Colon (tissue), 2 donors: ENCODE measurements around the gene DNAH17.

Experiments
- FAIRE-seq: peaks from 2 replicates; lab custom pipeline; 2012; peaks lifted over from hg19 to GRCh38; lab: Jason Lieb, UNC
- donor health status: control.
- donor health status: control.

Gene DNAH17

DNA sequence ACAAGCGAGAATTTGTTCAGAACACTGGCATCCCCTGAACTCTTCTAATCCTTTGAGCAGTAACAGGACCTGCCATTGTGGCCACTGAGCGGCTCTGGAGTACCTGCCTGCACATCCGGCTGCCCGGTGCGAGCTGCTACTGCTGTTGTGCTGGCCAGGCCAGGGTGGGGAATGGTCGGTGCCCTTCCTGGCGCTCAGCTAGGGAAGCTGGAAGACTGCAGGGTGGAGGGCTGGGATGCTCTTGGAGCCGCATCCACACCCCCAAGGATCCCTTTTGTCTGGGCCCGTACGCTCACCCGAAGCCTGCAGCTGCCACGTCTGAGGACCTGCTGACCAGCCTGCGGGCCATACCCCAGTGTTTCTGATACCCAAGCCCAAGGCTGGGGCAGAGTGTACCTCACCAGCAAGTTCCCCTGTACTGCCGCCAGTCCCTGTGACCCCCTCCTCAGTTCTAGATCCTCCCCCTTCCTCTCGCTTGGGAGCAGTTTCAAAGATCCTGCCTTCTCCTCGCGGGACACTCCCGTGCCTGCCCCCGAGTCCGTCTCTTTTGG, 149.1 kb downstream of the DNAH17 start:
- no peak for FAIRE-seq

DNA sequence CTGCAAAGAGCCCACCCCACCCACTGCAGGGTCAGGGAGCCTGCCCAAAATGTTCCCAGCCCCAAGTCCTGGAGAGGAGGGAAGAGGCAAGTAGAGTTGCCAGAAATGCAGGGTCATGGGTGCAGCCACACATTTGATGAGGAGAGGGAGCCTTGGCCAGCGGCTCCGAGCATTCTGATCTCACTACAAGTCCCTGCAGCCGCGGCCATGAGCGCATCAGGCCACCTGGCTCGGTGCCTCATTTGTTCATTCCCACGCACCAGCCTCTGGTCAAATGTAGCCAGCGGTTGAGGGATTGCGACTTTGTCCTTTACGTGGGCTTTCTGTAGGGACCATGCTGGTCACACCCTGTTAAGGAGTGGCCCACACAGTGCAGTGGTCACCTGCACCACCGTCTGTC, 150.1 kb downstream of the DNAH17 start:
- no peak for FAIRE-seq

DNA sequence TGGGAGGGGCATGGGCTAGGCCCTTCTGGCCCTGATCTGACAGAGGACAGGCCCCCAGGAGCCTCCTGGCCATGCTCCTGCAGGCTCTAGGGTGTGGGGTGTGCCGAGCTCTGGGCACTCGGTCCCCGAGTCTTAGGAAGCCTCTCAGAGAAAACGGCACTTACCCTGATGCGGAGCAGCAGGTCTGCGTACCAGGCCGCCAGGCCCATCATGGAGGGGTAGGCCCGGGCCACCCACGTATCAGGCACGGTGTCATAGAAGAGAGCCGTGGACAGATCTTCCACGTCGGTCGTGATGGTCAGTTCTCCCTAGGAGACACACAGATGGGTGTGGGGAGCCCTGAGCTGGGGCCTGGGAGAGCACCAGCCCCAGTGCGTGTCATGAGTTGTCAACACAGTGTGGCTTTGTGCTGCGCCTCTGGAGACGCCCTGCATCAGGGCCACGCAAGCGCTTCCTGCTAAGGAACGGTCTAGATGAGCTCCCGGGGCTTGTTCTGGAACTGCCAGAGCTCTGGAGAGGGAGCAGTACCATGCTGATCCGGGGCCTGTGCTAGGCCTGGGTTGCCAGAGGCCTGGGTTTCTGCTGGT, 150.8 kb downstream of the DNAH17 start:
- FAIRE-seq: no peak

DNA sequence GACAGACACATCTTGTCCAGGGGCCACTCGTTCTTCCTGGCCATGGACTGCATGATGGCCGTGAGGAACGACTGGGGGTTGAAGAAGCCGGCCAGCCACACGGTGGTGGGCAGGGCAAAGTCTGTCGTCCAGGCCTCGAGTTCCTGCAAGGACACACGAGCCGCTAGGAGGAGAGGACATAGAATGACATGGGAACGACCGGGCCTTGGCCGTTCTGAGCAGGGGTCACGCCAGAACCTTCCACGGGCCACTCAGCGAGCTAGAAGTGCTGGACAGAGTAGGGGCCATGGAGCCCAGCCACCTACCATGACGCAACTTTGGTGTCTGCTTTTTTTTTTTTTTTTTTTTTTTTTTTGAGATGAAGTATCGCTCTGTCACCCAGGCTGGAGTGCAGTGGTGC, 151.8 kb downstream of the DNAH17 start:
- FAIRE-seq: no peak

DNA sequence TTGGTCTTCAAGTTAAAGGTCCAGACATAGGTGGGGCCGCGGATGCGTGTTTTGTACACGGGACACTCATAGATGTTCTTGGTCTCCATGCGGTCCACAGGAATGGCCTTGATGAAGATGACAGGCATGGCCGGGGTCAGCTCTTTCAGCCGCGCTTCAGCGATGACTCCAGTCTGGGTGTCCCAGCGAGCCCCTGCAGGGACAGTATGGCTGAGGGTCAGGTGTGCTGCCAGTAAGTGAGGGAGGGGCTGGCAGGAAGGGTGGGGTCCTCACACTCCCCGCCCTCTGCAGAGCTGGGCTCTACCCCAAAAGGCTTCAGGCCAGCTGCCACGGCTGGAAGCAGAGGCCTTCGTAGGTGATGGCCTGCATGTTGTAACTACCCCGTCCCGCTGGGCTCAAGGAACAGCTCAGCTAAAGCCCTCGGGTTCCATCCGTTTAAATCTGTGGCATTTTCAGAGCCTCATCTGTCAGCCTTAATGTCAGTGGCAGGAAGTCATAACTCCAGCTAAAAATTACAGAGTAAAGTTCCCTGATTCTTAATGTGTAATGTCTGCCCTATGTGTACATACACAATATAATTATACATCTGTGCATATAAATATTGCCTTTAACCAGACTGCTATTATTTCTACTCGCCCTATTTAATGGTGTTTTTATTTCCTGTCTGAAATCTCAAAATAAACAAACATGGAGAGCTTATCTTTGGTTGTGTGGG, 153.1 kb downstream of the DNAH17 start:
- no peak for FAIRE-seq

DNA sequence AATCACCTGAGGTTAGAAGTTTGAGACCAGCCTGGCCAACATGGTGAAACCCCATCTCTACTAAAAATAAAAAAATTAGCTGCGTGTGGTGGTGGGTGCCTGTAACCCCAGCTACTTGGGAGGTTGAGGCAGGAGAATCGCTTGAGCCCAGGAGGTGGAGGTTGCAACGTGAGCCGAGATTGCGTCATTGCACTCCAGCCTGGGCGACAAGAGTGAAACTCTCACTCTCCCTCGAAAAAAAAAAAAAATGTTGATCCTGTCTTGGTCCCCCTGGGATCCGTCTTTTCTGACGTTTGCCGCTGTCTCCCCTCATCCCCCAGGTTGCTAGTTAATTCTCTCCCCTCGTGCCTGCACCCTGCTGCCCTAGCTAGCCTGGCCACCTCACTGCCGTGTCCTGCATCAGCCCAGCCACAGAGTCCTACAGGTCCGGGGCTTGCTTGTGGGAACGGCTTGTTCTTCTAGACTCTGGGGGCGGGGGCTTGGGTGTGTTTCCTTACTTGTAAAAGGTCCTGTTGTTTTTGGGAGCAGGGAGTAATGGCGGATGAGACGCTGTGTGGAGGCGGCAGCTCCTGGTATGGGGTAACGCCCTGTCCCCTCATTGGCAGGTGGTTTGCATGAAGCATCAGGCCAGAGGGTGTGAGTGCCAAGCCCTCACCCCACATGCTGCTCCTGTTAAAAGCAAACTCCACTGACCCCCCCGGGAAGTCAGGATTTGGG, 154.2 kb downstream of the DNAH17 start:
- no peak for FAIRE-seq

DNA sequence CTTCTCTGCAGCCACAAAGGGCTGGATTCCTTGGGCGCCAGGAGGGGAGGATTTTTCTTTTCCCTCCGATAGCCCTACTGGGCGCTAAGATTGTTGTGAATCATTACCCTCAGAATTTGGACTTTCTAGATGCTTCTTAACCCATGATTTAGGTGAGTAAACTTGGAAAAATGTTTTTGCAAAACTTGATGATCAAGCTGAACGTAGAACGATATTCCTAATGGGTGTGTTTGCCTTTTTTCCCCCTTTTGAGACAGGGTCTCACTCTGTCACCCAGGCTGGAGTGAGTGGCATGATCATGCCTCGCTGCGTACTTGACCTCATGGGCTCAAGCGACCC, 155.0 kb downstream of the DNAH17 start:
- no peak for FAIRE-seq

DNA sequence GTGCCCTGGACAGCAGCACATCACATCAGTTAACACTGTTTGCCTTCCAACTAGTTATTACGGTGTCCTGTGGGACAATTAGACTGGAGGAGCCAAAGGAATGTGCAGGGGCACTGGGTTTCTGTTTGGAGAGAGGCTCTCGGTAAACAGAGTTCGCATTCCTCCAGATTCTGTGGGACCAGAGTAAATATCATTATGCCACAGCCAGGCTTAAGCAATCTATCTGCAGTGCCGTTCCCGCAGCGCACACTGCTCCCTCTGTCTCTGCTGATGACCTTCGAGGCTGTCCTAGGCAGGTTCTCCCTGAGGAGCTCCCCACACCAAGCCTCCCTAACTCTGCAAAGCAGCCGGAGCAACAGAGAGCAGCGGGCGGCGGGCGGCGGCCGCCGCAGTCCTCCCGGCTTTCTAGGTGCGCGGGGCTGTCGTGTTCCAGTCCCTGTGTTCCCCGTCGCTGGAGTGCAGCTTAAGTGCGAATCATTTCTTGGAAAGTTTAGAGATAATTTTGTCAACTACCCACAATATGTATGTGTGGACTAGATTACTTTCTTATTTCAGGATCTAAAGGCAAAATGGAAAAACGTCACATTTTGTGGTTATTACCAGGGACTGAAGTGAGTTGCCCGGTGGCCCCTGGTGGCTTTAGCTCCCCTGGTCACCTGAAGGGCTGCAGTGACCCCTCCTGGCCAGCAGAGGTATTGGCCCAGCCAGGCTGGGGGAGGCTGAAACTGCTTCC, 155.5 kb downstream of the DNAH17 start:
- FAIRE-seq: no peak

DNA sequence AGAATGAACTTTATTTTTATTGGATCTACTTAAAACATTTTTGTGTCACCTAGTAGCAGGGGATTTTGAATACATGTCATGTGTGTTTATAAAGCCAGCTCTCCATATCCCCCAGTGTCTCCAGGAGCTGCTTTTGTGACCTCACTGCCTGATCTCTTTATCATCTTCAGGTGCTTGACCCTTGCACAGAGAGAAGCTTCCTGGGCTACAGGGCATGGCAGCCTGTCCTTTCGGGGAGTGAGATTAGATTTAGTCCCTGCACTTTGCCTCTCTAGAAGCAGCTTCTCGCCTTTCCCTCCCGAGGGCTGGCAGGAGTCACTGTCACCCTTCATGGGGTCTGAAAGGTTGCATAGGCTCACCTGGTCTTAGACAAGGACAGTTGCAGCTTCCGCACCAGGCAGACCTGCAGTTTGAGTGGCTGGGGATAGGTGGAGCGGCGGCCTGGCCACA, 156.1 kb downstream of the DNAH17 start:
- no peak for FAIRE-seq

DNA sequence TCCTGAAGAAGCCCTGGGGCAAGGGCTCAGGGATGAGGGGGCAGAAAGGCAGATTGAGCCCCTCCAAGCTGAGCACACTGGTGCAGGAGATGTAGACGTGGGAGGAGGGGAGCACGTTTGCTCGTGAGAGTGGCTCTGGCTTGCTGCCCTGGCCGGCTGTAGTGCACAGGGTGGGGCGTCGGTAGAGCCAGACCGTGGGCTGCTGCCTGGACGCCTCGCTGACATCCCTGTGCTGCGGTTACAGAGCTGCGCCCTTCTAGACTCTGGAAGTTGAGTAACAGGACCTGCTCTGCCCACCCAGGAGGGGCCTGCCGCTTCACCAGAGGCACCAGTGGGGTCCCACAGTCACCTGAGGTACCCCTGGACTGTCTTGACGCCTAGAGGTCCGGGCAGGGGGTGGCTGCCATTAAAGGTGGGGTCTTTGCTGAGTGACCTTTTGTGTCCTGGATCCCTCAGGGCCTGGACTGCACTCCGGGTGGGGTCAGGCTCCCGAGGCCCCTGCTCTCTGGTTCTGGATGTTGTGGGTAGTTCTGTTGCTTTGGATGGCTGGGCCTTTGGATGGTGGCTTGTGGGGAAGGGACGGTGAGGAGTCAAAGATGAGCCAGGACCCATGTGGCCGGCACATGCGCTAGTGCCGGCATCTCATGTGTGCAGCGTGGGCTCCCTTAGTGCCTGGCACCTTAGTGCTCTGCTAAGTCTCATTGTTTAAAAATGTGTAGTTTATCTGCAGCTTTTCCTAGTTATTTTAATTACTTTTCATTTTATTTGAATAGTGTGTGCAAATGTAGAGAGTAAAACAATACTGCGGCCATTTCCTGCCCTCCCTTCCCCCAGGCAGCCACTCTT, 157.0 kb downstream of the DNAH17 start:
- no peak for FAIRE-seq

DNA sequence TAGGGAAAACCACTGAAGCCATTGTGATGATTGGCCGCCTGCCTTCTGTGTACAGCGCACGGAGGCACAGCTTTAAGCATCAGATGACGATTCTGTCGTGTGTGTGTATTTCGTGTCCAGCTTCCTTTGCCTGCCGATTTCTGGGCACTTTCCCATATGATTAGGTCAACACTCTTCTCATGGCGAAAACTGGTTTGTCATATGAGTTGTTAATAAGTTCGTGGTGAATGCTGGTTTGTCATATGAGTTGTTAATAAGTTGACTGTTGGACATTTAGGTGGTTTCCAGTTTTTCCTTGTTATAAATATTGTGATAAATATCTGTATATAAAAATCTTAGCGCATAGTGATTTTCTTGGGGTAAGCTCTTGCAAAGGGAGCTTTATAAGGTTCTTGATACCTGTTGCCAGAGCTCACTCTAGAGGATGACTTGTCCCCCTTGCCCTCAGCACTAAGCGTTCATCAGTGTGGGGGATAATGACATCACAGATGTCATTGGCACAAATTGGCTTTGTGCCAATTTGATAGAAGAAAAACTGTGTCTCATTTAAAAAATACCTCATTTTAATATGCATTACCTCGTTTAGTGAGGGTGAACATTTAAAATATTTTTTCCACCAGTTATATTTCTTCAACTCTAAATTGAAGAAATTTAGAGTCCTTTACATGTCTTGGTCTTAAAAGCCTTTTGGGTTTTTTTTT, 158.7 kb downstream of the DNAH17 start:
- FAIRE-seq: no peak

DNA sequence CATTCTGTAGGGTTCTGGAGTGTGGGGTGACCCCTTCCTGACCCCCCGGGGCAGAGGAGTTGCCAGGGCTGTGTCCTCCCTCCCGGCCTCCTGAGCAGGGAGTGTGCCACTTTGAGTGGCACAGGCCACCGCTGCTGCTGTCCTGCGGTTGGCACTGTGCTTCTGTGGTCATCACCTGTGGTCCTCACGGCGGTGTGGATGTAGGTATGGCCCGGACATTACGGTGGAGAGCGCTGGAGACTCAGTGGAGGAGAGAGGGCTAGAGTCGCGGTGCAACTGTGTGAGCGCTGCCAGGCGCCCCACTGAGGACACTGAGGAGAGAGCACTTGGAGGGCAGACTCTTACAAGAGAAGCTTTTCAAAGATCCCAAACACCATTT, 159.7 kb downstream of the DNAH17 start:
- no peak for FAIRE-seq

DNA sequence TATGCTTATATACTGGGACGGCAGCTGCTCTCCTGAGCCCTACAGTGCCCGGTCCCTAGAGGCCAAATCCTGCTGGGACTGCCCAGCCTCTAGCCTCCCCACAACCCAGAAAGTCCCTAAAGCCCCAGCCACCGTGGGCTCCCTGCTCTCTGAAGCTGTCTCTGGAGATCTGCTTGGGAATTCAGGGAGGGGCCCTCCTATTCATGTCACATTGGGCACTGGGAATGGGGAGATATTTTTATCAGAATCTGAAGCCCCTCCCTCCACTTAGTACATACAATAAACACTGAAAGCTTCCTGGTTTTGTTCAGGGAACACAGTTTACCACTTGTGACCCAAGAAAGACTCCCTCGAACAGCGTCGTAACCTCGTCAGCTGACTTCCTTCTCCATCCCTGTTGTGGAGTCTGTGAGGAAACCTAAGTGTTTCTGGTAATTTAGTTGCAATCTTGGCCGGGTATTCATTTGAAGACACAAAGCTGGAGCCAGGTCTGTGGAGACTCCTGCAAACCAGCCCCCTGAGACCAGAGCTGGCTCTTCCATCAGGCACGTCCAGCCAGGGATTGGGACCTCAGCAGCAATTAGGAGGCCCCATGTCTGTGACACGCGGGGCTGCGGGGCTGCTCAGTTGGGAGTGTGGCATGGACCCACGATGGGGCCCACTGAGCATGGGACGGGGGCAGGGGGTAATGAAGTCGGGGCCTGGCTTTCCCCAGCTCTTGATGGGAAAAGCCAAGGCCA, 160.2 kb downstream of the DNAH17 start:
- no peak for FAIRE-seq

DNA sequence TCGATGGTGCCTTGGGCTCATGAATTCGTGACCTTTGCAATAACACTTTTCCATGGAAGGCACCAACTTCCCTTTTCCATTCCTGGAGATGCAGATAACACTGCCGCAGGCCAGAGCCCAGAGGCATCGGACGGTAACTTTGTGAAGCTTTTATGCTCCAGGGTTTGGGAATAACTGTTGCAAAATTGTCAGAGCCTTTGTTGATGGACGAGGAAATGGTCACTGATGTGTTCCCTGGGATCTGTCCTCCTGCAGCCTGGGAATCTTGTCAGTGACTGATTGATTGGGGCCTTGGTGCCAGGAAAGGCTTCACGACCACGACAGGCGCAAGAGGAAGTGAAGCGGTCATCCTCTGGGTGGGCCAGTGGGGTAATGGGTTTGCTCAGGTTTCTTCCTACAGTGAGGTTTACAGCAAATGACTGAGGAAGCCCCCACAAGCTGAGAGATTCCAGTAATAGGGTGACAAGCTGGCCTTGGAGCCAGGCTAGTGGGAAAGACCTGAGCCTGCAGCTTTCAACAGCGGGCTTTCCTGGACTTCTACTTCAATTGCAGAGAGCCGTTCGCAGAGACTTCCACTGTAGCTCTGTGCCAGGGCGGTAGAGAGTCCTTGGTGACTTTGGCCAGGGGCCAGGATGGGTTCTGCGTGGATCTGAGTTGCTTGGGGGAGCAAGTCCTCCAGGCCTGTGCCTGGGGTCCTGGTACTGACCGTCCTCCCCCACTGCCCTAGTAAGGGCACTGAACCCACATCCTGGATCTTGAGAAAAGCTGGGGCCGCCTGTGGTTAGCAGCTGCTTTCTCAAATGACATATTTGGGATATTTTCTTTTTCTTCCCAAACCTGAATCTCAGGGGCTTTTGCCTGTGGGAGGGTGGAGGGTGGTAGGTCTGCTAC, 161.1 kb downstream of the DNAH17 start:
- FAIRE-seq: no peak

DNA sequence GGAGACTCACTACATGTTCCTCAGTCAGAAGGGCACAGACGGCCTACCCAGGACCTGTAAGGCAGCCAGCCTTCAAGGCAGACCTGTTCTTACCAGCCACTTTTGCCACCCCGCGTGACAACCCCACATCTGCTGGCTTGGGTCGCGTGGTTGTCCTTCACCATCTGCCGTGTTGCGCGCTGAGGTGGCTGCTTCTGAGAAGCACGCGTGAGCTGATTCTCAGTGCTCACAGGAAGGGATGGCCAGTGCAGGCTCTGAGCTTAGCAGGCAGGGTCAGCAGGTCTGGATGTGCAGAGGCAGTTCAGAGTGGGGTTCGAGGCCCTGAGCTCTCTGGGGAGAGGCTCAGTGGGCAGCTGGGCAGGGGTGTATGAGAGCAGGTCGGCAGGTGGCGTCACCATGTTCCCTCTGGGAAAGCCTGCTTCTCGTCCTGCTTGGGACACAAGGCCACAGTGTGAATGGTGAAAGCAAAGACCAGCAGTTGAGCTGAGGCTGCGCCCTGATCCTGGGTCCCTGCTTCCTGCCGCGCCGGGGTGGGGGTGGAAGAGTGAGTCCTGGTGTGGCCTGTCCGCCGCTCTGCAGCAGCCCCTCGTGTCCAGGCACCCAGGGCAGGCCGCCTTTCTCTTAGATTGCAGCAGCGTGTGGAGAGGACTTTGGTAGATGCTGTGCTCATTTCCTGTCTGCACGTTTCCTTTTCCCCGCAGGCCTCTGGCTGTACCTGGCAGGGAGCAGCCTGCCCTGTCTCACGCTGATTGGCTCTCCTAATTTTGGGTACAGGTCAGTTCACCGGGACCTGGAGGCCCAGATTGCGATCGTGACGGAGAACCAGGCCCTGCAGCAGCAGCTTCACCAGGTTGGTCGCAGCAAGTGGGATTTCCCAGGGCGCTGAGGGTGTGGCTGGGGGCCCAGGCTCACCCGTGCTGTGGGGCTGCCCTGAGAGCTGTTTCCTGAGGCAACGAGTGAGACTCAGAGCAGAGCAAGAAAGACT, 162.7 kb downstream of the DNAH17 start:
- no peak for FAIRE-seq

DNA sequence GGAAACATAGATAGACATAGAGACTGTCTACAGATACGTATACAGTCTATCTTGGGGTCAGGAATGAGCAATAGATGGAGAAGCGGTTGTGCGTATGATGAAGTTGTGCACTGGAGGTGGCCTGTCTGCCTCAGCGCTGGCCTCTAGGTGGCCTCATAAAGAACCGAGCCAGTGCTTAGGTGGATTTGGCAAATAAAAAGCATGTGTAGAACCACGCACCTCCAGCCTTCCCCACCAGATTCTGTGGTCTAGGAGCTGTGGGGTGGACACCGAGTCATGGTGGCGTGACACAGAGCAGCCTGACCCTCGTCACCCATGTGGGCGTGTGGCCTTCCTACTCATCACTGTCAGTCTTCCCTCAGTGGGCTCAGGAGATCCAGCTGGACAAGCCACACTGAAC, 164.8 kb downstream of the DNAH17 start:
- no peak for FAIRE-seq

DNA sequence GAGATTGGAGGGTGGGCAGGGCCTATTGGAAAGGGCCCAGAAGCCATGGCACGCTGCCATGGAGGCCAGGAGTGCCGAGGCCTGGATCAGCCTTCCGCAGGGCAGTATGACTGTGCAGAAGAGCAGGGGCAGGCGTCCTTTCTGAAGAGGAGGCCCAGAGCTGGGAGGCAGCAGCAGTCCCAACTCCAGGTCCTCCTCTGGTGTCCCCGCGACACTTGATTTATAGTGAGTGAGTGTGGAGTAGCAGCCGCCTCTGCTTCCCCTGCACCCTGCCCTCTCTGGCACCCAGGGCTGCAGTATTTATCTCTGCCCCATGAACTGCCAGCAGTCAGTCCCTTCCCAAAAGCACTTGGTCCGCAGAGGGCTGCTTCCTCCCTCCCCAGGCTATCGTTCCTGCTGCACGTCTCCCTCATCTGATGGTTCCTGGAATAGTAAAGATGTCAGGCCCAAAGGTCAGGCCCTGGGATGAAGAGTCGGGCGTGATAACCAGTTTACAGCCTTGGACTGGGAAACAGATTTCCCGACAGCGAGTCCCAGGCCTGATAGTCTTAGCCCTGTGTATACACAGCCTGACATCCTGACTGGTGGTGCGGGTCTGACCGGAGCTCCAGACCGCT, 165.8 kb downstream of the DNAH17 start:
- no peak for FAIRE-seq
